HG02763 (cell line): Measurements from ENCODE around the gene UBN2.

Experiments used
- ATAC-seq: cut with Tn5 transposase; IDR thresholded peaks from one replicate; pipeline ENCODE4 v1.9.1; 2021; ENCODE audit warnings: mild to moderate bottlenecking, moderate library complexity; ENCODE audit not compliant: unreplicated experiment

The UBN2 gene

GRCh38 chr7:139231513-139232376 lies 708 bp downstream of the UBN2 start:
- ATAC-seq = peak; percentile 11

DNA sequence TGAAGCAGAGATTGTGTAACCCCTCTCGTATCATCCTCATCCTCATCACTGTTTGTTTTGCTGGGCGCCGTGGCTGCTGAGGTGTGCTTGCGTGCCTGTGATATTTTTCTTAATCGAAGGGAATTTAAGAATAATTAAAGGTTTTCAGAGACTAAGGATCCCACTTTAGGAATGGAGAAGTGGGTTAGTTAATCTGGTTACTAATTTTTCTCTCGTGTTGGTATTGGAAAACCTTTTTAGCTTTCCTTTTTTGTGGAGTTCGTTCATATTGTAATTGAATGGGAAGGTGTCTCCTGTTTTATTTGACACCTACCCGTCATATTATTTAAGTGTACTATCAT lies 1.3 kb downstream of the UBN2 start:
- no peak for ATAC-seq

DNA sequence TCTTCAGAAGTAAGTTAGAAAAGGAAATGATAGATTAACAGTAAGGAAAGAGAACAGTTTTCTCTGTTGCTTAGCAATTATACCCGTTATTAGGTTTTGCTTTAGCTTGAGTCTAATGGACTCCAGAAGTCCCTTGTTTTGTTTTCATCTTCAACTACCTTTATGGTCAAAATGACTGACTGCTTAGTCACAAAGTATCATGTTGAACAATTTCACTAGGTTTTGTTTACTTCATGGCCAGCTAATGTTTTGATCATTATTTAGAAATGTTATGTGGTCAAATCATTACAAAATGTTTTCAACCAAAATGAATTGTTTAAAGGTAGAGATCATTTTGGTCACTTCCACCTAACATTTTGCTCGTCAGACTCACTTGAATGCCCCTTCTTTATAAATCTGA lies 1.9 kb downstream of the UBN2 start:
- no peak for ATAC-seq

DNA sequence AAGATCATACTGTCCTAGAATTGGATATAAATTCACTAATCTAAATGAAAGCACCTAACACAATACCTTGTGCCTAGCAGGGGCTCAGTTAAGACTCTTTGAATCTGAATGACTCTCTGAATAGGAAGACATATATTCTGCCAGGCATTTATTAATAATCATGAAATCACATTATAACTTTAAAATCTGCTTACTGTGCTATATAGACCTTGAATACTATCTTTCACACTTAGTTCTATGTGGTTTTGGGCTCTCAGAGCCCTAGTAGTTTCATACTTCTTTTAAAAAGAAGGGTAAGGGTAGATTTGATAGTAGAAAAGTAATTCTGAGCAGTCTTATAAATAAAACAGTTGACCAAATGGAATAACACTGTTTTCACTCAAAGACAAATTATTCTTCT lies 10.2 kb downstream of the UBN2 start:
- no peak for ATAC-seq

DNA sequence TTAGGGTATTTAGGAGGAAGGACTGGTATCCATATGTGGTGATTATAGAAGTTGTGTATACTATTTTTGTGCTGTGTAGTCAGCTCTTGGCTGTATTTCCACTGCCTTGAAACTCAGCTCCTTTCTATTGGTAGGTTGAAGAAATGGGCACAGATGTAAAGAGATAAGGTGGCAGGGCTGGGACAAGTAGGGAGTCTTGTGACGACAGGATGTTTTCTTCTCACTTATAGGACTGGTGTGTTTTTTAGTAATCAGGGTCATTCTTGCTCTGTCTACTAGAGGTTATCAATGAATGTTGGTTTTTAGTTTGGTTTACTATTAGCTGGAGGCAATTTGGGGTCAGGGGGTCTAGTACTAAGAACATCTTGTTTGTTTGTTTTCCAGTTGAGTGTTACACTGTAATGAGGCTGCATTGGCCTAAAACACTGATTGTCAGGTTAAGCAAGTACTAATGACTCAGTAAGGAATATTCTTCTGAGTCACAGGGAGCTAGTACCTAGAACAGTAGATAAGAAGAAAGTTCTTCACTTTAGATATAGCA lies 11.8 kb downstream of the UBN2 start:
- no peak for ATAC-seq

DNA sequence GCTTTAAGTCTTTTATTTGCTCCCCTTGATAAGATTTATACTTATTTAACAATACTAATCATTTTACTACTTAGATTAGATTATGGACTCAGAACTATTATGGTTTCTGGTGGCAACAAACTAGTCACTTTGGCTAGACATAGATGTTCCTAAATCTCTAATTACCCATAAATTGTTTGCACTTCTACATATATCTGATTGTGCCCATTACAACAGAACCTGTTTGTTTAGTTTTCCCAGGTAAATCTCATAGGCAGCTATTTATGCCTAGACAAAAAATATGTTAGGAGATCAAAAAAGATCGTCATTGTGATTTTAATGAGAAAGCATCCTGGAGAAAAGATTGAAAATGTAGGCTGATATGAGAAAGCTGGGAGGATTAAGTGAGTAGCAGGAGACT lies 14.4 kb downstream of the UBN2 start:
- no peak for ATAC-seq

DNA sequence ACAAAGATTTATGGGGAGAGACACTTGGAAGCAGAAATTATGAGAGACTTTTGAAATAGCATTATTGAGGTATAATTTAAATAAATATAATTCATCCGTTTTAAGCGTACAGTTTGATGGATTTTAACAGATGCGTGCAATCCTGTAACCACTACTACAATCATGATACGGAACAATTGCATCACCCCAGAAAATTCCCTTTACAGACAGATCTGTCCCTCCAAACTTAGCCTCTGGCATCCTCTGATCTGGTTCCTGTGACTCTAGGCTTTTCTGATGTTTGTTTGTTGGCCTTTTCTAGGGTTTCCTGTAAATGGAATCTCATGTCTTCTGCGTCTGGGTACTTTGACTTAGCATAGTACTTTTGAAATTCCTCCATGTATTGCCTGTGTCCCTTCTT lies 15.5 kb downstream of the UBN2 start:
- ATAC-seq = no peak

- no peak for ATAC-seq
Observed at GRCh38 chr7:139246905-139247304, 15.9 kb downstream of the UBN2 start.

DNA sequence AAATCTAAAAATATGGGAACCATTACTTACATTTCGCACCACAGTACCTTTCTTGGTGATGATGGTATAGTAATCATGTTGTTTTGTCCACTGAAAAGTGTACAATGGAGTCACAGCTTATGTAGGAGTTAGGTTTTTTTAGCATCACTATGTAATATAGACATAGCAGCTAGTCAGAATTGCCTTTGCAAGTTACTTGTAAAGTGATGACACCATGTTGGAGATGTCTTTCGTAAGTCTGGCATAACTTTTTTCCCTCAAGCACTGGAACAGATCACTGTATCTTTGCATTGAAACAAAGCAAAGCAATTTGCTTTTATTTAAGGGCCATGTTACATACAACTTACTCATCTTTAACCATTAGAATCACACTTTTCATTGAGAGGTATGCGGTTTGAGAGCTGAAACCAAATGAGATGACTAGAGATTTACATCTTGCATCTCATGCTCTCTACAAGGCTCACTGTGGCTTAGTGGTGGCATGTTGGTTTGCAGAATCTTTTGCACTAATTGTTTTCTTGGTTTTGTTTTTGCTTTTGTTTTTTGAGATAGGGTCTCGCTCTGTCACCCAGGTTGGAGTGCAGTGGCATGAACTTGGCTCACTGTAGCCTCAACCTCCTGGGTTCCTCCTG lies 18.3 kb downstream of the UBN2 start:
- no peak for ATAC-seq

DNA sequence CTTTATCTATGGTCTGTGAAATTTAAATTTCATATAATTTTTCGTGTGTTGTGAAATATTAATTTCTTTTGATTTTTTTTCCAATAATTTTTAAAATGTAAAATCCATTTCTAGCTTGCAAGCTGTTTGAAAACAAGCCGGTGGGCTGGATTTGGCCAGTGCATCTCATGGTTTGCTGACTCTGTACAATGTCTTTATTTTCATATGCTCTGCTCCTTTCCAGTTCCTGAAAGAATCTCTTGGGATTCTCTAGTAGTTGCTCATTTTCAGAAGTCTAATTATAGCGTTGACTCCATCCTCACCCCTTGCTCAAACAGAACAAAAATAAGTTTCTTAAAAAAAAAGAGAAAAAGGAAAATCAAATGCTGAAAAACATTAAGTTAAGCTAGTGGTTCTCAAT lies 21.4 kb downstream of the UBN2 start:
- no peak for ATAC-seq

DNA sequence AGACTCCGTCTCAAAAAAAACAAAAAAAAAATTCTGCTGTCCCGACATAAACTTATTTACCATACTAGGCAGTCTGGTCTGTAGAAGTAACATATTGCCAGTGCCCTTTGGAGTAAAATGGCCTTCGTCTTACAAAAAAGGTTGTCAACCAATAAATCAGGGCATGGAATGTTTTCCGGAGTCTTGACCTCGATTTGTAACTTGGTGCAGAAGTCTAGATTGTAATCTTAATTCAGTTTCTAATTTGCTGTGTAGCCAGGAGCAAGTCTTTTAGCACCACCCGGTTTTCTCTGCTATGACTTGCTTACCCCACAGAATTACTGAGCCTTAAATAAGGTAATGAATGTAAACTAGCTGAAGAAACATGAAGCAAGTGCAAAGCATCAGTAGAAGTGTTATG lies 23.2 kb downstream of the UBN2 start:
- no peak for ATAC-seq

GRCh38 chr7:139254728-139255127 lies 23.7 kb downstream of the UBN2 start:
- ATAC-seq = no peak

DNA sequence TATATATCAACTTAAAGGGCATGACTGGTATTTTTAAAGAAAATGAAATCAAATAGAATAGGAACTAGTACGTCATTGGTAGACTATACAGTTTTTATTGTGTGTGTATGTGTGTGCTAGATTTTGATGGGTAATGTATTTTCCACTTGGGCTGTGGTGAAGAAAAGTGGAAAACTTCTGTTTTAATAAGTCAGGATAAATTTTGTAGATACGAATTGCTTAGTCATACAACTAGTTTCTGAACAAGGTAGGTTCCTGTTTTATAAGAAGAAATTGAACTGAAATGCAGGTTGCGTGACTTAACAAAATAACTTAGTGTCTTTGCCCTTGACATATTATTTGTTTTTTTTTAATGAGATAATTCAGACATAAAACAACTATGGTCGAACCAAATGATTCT lies 24.3 kb downstream of the UBN2 start:
- ATAC-seq = no peak

DNA sequence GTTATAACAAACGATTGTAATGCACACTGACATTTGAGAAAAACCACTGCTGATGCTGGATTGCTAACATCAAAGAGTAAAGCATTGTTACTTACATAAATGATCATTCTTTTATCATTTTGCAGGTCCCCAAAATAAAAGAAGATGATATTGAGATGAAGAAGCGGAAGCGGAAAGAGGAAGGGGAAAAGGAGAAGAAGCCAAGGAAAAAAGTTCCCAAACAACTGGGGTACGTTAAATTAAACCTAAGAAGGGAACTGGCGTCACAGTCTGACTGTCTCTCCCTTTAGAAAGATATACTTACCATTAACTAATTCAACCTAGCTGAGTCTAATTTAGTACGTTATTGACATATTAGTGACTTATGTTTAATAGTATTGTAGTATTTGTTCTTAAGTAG lies 28.1 kb downstream of the UBN2 start:
- no peak for ATAC-seq

- no peak for ATAC-seq
Observed at GRCh38 chr7:139264220-139264619, 33.2 kb downstream of the UBN2 start.

- ATAC-seq = no peak
Observed at GRCh38 chr7:139265673-139266072, 34.6 kb downstream of the UBN2 start.

DNA sequence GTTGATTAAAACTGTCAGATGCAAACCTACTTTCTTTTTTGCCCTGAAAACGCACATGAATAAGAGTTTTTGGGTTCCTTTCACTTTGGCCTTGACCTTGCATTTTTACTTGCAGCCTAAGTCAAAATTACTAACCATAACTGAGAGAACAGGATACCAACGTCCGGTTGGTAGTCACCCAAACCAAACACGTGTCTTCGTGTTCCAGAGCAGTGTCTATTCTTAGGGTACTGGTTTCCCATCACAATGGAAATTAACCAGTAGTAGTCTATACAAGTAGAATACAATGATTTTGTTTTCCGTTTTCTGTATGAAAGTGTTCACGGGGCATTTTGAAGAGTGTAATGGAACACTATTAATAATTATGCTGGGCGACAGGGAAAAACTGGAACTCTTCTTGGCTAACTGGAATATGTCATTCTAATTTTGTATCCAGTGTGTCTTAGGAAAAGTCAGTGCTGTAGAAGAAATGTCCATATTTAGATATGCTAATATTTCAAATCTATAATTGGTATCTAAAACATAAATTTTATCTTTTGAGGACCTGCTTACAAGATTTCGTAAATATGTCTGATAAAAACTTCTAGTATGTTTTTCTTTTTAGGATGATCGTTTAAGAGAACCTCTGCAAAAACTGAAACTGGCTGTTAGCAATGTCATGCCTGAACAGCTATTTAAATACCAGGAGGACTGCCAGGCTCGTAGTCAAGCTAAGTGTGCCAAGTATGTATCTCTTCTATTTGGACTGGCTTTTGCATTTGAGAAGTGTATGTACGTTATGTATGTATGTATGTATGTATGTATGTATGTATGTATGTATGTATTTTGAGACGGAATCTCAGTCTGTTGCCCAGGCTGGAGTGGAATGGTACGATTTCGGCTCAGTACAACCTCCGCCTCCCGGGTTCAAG lies 40.9 kb downstream of the UBN2 start:
- no peak for ATAC-seq

DNA sequence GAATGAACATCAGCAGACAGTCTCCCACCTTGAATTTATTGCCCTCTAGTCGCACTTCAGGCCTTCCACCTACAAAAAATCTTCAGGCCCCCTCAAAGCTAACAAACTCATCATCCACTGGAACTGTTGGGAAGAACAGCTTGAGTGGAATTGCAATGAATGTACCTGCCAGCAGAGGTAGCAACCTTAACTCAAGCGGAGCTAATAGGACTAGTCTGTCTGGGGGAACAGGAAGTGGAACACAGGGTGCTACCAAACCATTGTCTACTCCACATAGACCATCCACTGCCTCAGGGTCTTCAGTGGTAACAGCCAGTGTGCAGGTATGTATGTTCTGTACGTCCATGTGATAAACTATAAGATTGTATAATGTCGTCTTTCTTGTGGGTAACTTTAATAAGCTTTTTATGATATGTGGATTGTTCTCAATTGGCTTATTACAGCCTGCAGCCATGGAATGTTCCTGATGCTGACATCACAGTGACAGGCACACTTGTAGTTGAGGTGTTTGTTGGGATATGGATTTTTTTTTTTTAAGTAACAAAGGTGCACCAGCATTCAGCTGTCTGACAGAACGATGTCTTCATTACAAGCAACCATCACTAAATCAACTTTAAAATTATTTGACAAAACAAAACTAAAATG lies 53.3 kb downstream of the UBN2 start:
- ATAC-seq = no peak

DNA sequence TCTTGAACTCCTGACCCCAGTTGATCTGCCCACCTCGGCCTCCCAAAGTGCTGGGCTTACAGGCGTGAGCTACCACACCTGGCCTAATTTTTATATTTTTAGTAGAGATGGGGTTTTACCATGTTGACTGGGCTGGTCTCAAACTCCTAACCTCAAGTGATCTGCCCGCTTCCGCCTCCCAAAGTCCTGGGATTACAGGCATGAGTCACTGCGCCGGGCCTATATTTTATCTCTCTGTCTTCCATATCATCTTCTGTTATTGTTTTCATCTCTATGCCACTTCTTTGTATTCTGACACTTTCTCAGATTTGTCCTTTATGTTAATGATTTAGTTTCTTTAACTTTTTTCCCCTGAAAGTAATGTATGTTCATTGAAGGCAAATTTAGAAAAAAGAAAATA lies 55.1 kb downstream of the UBN2 start:
- ATAC-seq = no peak

GRCh38 chr7:139292821-139293220 lies 61.8 kb downstream of the UBN2 start:
- no peak for ATAC-seq

GRCh38 chr7:139293534-139293933 lies 62.5 kb downstream of the UBN2 start:
- ATAC-seq = no peak
